A204.1 (cell line): Measurements from ENCODE around the gene MAGI1.
"Not testable (repeated sequence)": the region's sequence is repeated elsewhere in the genome, so short reads cannot be mapped to it uniquely, and the experiment has no call there.

Source experiments
- FAIRE-seq: peaks from 2 replicates; lab custom pipeline; 2012; peaks lifted over from hg19 to GRCh38; lab: Jason Lieb, UNC

Gene MAGI1

DNA sequence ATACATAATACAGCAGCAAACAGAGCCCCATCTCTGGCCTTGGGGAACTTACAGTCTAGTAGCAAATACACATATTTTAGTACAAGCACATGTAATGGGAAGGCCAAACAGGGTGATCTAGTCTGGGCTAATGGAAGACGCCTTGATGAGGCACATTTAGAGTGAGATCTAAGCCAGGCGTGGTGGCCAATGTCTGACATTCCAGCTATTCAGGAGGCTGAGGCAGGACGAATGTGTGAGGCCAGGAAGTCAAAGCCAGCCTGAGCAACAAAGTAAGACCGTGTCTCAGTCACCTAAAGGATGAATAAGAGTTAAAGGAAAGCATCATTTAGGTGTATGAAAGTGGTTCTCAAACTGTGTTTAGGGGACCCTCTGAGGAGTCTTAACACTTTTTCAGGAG, 291.9 kb downstream of the MAGI1 start:
- no peak for FAIRE-seq

DNA sequence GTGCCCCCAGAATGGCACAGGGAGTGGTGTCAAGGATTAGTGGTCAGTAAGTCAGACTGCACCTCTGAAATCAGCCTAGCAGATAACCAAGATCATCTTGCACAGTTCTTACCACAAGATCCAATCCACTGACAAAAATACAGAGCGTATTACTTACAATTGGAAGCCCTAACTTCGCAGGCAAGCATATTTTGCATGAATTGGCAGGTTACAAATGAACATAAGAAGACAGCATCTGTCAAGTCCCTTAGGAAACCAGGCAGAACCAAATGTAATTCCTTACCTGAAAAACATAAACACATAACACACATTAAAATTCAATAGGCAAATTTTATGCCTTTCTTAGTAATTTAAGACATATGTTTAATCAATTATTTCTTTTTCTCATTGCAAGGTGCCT, 293.4 kb downstream of the MAGI1 start:
- FAIRE-seq, result no peak

DNA sequence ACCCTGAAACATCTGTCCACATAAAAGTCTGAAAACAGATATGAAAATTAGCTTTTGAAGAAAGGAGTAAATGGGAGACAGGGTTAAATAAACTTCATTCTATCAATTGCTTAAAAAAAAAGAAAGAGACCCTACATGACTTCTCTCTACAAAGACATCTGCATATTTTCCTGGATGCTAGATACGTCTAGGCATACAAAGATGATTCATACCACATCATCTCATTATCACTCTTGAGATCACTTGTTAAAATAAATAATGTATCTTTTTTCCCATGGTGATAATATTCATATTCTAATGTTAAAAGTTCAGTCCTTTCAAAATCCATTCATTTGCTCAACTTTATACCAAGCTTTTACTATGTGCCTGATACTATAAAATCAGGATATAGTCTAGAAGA, 295.8 kb downstream of the MAGI1 start:
- FAIRE-seq, result no peak

DNA sequence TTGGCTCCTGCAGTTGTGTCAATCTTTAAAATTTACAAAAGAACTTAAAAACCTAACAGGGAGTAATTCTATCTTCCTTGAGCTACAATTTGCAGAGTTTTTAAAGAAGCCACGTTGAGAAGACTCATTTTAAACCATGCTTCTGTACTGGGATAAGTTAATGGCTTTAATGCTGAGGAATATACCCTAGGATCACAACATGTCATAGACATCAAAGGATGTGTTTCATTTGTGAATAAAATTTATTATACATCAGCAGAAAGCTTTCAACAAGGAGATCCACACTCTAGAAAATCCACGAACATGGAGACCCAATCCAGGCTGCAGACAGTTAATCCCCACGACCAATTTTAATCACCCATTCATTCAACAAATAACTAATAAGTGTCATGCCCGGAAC, 297.2 kb downstream of the MAGI1 start:
- FAIRE-seq, result no peak

DNA sequence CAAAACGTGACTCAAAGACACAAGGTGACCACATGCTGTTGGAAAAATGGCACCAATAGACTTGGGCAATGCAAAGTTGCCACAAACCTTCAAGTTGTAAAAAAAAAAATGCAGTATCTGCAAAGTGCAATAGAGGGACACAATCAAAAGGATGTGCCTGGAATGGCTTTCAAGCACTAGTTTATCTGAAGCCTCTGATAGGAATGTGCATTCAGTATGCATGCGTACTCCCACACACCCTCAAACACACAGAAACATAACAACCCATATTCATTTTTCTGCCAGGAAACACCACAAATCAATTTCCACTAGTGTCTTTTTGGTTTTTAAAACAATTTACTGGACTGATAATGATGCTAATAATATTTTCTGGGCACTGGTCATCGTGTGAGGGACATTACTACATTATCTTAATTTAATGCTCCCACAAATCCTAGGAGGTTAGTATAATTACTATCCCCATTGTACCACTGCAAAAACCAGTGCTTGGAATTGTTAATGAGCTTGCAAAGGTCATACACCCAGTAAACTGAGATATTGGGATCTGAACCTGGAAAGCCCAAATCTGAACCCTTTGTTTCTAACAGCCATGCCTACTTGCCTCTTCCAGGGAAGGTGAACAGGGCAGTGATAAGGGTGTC, 298.7 kb downstream of the MAGI1 start:
- no peak for FAIRE-seq

DNA sequence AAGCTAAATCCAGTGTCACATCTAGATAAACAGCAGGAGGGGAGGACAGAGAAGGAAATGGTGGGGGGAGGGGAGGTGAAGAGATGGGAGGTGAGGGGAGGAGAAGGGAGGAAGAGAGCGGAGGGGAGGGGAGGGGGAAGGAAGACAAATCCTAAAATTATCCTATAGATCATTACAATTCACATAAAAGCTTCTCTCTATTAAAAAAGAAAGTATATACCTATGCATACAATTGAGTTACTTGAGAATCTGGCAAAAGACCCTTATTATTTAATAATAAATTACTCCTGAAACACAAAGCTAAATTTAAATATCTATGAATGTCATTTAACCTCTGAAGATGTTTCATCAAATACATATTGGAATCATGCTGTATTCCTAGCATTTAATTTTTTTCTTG, 303.9 kb downstream of the MAGI1 start:
- FAIRE-seq, result no peak

DNA sequence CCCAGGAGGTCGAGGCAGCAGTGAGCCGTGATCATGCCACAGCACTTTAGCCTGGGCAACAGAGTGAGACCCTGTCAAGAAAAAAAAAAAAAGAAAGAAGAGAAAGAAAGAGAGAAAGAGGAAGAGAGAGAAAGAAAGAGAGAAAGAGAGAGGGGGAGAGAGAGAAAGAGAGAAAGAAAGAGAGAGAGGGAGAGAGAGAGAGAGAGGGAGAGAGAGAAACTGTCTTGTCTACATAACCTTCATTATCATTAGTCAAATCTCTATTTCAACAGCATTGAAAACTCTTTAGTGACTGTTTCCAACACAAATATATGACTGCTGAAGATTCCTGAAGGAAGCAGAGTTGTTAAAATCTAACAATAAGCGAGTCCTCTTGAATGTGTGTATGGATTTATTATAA, 304.3 kb downstream of the MAGI1 start:
- no peak for FAIRE-seq

DNA sequence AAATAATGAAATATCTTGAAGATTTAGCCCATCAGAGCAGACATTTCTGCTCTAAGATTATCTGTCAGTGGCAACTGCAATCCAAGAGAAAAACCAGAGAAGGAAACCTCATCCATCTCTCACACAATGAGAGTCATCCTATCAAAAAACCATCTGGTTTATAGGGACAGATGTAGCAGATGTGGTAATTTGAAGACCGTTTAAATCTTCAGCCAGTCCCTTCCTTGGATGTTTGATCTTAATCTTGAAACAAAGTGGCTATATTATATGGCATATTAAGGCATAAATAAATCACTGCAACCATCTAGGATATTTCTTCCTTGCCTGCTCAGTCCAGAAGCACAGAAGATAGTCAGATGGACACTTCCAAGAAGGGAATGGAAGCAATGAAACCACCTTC, 305.3 kb downstream of the MAGI1 start:
- no peak for FAIRE-seq

DNA sequence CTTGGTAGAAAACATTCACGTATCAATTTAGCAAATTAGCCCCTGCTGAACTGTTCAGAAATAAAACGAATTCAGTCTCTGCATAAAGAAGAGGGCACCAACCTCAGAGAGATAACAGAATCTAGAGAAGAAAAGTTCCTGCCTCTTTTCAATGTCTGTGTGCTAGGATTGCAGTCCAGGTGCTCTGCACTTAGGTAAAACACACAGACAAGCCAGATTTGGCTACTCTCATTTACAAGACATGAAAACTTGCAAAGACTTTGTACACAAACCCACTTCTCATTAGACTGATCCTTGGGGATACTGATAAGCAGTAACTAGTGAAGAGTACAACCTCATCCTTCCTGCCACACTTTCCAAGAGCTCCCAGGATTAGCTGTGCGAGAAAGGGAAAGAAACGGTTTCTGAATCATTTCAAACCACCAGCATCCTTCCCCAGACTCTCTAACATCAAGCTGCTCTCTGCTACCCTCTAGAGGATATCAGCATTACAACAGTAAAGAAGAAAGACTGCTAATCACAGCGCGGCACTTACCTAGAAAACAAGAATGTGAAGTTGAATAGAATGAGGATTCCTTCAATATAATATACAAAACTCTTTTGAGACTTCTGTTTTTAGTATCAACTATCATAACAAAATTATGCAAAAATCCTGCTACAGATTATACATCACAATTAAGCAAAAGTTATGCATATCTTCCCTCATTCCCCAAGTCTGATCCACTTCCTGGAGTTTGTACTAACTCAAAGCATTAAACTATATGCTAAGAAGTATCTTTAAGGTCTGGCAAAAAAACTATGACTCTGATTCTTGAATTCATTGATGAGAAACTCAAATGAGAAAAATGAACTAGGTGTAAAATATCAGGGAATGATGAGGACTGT, 306.4 kb downstream of the MAGI1 start:
- FAIRE-seq, result peak; percentile 89

DNA sequence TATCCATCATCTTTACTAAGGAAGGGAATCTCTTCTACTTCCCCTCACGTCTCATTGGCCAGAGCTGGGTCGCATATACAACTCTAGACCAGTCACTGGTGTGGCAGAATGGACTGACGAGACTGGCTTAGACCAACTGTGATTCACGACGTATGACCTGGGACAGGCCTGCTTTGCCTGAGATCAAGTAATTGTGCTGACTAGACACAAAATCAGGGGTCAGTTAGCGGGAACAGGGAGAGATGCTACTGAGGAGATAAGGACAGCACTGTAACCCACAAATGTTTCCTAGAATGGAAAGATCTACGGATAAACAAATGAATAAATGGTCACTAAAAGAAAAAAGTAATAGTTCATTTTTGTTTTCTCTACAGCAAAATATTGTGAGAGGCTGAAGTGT, 308.3 kb downstream of the MAGI1 start:
- FAIRE-seq, result no peak

DNA sequence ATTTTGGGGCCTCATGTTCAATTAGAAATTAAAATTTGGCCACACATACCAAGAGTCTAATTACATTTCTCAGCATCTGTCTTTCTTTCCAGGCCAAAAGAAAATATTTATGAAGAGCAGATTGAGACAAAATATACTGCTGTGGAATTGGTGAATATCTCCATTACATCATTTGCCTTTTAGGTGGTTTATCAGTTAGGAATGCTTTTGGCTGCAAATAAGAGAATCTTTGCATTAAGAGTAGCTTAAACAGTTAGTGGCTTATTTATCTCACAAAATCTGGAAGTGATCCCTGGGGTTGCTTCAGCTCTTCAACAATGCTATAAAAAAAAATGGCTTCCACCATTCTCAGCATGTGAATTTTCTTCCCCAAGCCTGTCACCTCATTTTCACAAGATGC, 308.7 kb downstream of the MAGI1 start:
- FAIRE-seq, result no peak

DNA sequence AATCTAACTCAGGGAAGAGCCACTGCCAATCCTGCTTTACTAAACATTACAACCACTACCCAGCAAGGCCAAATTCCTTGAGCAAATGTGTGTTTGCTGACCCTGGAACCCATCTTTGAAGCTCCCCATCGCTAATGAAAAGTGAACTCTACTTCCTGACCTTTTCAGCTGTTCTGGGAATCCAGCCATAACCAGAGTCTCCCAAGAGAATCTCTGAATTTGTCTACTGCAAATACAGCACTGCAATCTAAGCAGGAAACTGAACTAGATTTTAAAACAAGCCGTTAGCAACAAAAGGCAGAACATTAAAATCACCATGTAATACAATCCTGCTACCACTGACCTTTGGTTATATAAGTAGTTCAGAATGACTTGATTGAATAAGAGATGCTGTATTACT, 309.2 kb downstream of the MAGI1 start:
- no peak for FAIRE-seq

DNA sequence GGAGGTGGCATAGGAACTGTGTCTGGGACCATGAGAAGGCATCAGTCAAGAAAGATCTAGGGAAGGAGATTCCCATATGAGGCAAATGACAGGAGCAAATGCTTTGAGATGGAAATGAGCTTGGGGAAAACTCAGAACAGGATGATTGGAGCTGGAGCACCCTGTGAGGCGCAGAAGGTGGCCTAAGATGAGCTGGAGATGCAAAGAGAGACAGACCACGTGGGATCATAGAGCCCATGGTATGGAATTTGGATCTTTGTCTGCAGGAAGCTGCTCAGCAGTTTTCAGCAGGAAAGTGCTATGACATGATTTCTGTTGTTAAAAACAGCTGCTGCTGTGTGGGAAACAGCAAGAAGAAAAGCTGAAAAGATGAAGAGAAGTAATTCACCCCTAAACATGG, 310.6 kb downstream of the MAGI1 start:
- FAIRE-seq, result no peak

DNA sequence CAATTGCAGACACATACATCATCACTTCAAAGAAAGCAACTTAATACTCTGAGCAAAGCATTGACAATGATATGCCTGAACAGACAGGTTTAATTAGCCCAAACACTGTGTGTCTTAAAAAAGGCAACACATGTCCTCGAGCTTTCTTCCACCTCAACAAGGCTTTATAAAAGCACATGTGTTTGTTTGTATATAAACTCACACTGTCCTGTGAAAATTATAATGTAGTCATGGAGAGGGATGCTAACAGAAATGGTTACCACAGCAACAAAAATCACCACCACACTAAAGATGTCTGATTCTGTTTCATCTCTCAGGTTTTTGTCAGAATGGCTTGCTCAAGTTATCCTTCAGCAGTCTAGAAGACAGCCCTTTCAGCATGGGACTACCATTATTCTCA, 314.7 kb downstream of the MAGI1 start:
- FAIRE-seq, result no peak

DNA sequence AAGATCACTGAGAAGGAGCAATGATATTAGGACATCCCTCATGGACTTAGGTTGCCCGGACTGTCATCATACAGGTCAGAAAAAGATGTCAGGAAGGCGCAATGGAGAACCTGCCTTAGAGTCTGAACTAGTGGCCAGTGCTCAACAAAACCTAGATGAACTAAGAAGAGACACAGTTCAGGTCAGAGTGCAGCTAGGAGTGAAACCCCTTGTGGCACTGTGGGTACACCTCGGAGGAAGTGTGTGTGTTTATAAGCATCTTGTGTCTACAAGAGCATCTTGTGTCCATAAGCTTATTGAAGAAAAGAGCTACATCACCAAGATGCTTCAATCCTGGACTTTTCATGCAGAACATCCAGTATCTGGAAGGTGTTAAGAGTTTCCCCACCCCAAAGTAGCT, 315.7 kb downstream of the MAGI1 start:
- FAIRE-seq, result no peak

DNA sequence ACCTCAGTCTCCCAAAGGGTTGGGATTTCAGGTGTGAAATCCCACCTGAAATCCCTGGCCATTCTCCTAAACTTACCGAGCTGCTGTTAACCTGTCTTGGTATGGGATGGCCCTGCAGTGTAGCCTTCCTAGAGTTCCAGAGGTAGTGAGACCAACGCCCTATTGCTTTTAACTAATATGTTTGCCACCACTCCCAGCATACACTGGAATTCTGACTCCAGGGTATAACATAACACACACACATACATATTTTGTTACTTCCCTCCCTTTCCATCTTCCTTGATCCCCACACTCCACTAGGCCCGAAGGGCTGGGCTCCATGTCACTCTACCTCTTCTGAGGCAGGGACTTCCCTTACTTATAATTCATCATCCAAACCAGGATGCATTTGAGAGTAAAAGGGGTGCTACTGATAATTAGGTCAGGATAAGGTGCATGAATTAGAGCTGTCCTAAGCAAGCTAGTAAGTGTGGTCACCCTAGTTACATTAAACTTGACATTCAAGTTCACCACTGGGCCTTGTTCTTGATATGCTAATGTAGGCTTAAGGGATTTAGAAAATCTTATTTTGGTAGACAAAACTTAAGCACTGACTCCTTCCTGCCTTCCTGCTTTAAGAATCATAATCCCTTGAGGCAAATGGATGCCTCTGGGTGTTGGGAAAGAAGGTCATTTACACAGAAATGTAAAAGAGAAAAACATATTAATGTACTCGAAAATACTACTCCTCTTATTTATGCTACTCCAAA, 317.6 kb downstream of the MAGI1 start:
- no peak for FAIRE-seq

DNA sequence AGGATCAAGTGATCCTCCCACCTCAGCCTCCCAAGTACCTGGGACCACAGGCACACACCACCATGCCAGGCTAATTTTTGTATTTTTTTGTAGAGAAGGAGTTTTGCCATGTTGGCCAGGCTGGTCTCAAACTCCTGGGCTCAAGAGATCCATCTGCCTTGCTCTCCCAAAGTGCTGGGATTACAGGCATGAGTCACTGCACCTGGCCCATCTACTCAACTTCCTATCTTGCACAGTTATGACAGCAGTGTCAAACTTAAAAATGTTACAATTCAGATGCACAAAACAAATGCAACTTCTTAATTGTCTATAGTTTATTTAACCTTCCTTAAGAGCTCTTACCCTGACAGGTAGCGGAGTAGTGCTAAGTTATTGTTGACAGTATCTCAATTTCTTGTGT, 319.1 kb downstream of the MAGI1 start:
- FAIRE-seq, result not testable (repeated sequence)

DNA sequence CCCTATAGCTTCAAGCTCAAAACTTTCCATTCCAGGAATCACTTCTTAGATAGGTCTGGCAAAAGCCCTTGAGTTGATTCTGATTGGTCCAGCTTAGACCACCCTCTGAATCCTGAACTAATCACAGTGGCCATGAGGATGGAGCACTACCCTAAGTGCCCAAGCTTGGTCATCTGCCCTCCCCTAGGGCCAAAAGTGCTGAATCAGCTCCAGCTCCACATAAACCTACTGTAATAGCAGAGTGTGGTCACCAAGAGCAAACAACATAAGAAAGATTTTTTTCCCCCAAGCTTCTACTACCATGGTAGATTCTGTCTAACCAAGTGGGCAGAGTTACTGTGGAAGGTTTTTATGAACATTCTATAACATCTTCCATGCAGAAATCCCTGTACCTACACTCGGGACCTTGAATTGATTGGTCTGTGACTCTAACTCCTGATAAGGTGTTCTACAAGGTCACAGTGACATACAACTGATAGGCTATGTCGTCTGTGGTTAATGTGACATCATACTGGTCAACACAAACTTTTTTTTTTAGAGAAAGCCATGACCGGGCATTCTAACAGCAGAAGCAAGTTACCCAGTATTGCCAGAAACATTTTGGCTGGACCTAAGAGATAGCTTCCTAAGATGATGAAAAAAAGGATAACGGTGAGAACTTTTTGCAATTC, 320.9 kb downstream of the MAGI1 start:
- no peak for FAIRE-seq

DNA sequence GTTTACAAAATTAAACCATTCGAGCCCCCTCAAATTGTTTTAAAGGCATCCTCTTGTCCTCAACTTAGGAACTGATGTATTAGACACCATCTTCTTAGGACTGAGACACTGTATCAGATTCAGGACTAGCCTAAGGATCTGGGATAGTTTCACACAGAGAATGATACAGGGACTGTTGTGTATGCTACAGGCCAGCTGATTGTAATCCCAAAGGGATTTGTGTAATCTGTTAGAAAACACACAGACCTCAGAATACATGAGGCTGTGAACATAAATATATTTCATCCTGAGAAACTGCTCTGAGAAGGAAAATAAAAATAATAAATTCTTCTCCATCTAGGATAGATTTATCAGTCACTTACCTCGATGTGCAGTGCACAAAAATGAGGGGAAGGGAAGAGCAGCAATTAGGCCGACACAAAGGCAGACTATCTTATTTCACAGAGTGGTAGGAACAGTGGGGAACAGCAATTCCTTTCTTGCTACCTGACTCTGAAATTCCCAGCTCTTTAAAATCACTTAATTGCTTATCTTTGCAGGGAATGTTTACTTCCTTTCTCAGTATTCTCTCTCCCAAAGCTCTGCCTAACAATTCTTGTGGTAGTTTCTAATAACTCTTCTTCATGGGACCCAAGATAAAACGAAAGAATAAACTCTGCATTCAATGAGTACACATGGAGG, 322.5 kb downstream of the MAGI1 start:
- FAIRE-seq, result no peak

DNA sequence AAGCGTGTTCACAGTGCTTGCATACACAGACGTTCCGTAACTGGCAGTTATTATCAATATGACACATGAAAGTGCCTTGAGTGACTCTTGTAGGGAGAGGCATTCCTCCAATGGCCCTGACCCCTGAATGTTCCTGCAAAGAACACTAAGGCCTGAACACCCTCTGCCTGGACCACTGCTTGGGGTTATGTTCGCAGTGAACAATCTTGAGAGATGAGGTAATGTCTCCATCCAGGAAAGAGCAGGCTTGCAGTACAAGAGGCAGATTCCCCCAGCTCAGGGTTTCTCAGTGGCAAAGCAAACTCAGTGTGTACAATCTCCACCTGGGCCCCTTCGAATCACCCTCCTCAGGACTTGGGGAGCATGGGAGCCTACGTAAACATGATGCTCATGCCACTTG, 324.6 kb downstream of the MAGI1 start:
- no peak for FAIRE-seq

DNA sequence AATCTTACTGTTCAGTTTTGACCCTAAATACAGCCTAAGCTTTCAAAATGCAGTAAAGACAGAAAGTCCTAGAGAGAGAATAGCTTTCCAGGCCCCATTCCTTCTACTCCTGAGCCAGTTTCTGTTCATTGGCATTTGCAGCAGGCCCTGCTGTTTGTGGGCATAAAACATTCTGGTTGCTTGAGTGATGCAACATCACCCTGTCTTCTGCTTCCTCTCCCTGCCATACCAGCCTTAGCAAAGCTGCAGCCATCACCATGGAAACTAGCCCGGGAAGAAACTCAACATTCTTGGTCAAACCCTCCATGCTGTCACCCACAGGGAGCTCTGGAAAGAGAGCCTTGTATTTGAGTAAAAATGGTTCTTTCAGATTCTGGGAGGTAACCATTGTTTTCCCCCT, 325.7 kb downstream of the MAGI1 start:
- no peak for FAIRE-seq

DNA sequence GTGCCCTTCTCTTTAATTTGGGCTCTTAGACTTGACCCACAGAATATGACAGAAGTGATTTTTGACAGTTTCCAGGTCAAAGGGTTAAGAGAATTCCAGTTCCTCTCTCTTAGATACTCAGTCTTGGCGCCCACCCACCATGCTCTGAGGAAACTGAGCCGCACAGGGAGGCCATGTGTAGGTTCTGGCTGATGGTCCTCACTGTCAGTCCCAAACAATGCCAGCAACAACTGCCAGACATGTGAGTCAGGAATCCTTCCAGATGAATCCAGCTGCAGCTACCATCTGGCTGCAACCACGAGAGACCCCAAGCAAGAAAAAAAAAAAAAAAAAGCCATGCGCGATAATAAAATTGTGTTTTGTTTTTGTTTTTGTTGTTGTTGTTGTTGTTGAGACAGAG, 326.6 kb downstream of the MAGI1 start:
- no peak for FAIRE-seq
